A549 (cell line): Measurements from ENCODE around the gene EDNRB.

Experiments used
- MYC ChIP-seq: IDR thresholded peaks from 2 replicates; pipeline ENCODE4 v1.6.1; 2012; ENCODE audit warnings: mild to moderate bottlenecking, inconsistent platforms, low read length, improper control_type of control experiment, borderline replicate concordance
- NPAS2 ChIP-seq: fragments of 250-450 bp; sonication (Bioruptor Pico); IDR thresholded peaks from 2 replicates; pipeline ENCODE4 v1.8.0; 2022; ENCODE audit warnings: mild to moderate bottlenecking, moderate library complexity, borderline replicate concordance
- POLR2A ChIP-seq: IDR thresholded peaks from 2 replicates; pipeline ENCODE4 v1.6.1; 2012; ENCODE audit warnings: mild to moderate bottlenecking, low read length
- RAD21 ChIP-seq, 2 experiments: fragments of >200 bp in 1 of 2; sonication (Bioruptor Twin) in 1 of 2; formaldehyde crosslinking in 1 of 2; IDR thresholded peaks in 1 of 2; conservative IDR thresholded peaks in 1 of 2; 2 replicates in 1 of 2; 3 replicates in 1 of 2; pipeline ENCODE4 v1.6.1; 2012 to 2018; ENCODE audit warnings: inconsistent platforms in 1 of 2
- RFX5 ChIP-seq: fragments of 450-650 bp; IDR thresholded peaks from 2 replicates; pipeline ENCODE4 v1.7.1; 2014; ENCODE audit warnings: antibody characterized with exemption, mild to moderate bottlenecking, moderate library complexity
- TF ChIP-seq, protein P1 (sequence below): fragments of >200 bp; sonication (Bioruptor Twin); formaldehyde crosslinking; IDR thresholded peaks from 3 replicates; pipeline ENCODE4 v1.5.1; 2016

- no peak for TF ChIP-seq POLR2A
- no peak for TF ChIP-seq NPAS2 (CRISPR knock-in tag)
- TF ChIP-seq, protein P1, sequence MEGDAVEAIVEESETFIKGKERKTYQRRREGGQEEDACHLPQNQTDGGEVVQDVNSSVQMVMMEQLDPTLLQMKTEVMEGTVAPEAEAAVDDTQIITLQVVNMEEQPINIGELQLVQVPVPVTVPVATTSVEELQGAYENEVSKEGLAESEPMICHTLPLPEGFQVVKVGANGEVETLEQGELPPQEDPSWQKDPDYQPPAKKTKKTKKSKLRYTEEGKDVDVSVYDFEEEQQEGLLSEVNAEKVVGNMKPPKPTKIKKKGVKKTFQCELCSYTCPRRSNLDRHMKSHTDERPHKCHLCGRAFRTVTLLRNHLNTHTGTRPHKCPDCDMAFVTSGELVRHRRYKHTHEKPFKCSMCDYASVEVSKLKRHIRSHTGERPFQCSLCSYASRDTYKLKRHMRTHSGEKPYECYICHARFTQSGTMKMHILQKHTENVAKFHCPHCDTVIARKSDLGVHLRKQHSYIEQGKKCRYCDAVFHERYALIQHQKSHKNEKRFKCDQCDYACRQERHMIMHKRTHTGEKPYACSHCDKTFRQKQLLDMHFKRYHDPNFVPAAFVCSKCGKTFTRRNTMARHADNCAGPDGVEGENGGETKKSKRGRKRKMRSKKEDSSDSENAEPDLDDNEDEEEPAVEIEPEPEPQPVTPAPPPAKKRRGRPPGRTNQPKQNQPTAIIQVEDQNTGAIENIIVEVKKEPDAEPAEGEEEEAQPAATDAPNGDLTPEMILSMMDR: no peak
- no peak for TF ChIP-seq RFX5
- no peak for TF ChIP-seq RAD21 (conservative IDR thresholded peaks at IDR 0.05 in 1 of 2, IDR thresholded peaks at IDR 0.05 in 1 of 2)
- no peak for TF ChIP-seq MYC
These were observed 53.0 kb downstream of the EDNRB start for GRCh38 chr13:77865622-77866021.
